PFSK-1 (cell line): ENCODE results near the gene CTNNA1.

ENCODE experiments used
- FOXP2 ChIP-seq: optimal IDR thresholded peaks from 2 replicates; pipeline ENCODE3; 2011; ENCODE audit warnings: borderline replicate concordance, control low read depth, inconsistent platforms; ENCODE audit not compliant: insufficient read depth; ENCODE audit errors: extremely low read length, extremely low read depth
- POLR2AphosphoS5 ChIP-seq: IDR thresholded peaks from 2 replicates; pipeline ENCODE4 v1.6.1; 2012; ENCODE audit warnings: low read depth, mild to moderate bottlenecking, control low read depth, low read length, moderate library complexity
- REST ChIP-seq, 2 experiments: IDR thresholded peaks; 2 replicates each; pipeline versions ENCODE4 v1.6.1 to v1.8.0; 2011 to 2012; ENCODE audit warnings: low read depth in 2 of 2, low read length in 2 of 2, control low read depth in 1 of 2, inconsistent platforms in 1 of 2, mild to moderate bottlenecking in 1 of 2, moderate library complexity in 1 of 2; ENCODE audit not compliant: insufficient read depth in 1 of 2
- SIN3A ChIP-seq: IDR thresholded peaks from 2 replicates; pipeline ENCODE4 v1.6.1; 2012; ENCODE audit warnings: mild to moderate bottlenecking, low read length, moderate library complexity, borderline replicate concordance; ENCODE audit not compliant: insufficient read depth
- TAF1 ChIP-seq: IDR thresholded peaks from 2 replicates; pipeline ENCODE4 v1.6.1; 2012; ENCODE audit warnings: low read length, control low read depth, borderline replicate concordance; ENCODE audit not compliant: insufficient read depth

CTNNA1 gene

GRCh38 chr5:138755084-138755748 is 2.0 kb downstream of the CTNNA1 start:
- TF ChIP-seq REST (IDR thresholded peaks at IDR 0.05; ENCODE audit: insufficient read depth in 1 of 2, low read depth in 2 of 2, low read length in 2 of 2) (no peak), FOXP2 (no peak), POLR2AphosphoS5 (no peak), TAF1 (no peak), SIN3A (no peak)

GRCh38 chr5:138757061-138757776 is 4.0 kb downstream of the CTNNA1 start:
- no peak for TF ChIP-seq REST (IDR thresholded peaks at IDR 0.05; ENCODE audit: insufficient read depth in 1 of 2, low read depth in 2 of 2, low read length in 2 of 2)
- TF ChIP-seq SIN3A: no peak
- no peak for TF ChIP-seq POLR2AphosphoS5
- no peak for TF ChIP-seq TAF1
- no peak for TF ChIP-seq FOXP2

GRCh38 chr5:138760448-138761110 is 7.4 kb downstream of the CTNNA1 start:
- TF ChIP-seq REST (IDR thresholded peaks at IDR 0.05; ENCODE audit: insufficient read depth in 1 of 2, low read depth in 2 of 2, low read length in 2 of 2): no peak
- no peak for TF ChIP-seq POLR2AphosphoS5
- no peak for TF ChIP-seq TAF1
- TF ChIP-seq FOXP2: no peak
- no peak for TF ChIP-seq SIN3A

GRCh38 chr5:138762110-138762509 is 8.9 kb downstream of the CTNNA1 start:
- TF ChIP-seq REST (IDR thresholded peaks at IDR 0.05; ENCODE audit: insufficient read depth in 1 of 2, low read depth in 2 of 2, low read length in 2 of 2) (no peak), SIN3A (no peak), TAF1 (no peak), POLR2AphosphoS5 (no peak), FOXP2 (no peak)
